Measurements from ENCODE around the gene CREB5.
"Not testable (repeated sequence)": the region's sequence is repeated elsewhere in the genome, so short reads cannot be mapped to it uniquely, and the experiment has no call there.

The CREB5 gene

GRCh38 chr7:28784171-28784902, 372.0 kb downstream of the CREB5 start:
- TF ChIP-seq, protein P1, sequence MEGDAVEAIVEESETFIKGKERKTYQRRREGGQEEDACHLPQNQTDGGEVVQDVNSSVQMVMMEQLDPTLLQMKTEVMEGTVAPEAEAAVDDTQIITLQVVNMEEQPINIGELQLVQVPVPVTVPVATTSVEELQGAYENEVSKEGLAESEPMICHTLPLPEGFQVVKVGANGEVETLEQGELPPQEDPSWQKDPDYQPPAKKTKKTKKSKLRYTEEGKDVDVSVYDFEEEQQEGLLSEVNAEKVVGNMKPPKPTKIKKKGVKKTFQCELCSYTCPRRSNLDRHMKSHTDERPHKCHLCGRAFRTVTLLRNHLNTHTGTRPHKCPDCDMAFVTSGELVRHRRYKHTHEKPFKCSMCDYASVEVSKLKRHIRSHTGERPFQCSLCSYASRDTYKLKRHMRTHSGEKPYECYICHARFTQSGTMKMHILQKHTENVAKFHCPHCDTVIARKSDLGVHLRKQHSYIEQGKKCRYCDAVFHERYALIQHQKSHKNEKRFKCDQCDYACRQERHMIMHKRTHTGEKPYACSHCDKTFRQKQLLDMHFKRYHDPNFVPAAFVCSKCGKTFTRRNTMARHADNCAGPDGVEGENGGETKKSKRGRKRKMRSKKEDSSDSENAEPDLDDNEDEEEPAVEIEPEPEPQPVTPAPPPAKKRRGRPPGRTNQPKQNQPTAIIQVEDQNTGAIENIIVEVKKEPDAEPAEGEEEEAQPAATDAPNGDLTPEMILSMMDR (IDR thresholded peaks at IDR 0.05; ENCODE audit: low read depth, low read length, missing control alignments) = no peak
- H3K4me3 ChIP-seq (ENCODE audit: low read depth, low read length) = no peak overlapping the region

DNA sequence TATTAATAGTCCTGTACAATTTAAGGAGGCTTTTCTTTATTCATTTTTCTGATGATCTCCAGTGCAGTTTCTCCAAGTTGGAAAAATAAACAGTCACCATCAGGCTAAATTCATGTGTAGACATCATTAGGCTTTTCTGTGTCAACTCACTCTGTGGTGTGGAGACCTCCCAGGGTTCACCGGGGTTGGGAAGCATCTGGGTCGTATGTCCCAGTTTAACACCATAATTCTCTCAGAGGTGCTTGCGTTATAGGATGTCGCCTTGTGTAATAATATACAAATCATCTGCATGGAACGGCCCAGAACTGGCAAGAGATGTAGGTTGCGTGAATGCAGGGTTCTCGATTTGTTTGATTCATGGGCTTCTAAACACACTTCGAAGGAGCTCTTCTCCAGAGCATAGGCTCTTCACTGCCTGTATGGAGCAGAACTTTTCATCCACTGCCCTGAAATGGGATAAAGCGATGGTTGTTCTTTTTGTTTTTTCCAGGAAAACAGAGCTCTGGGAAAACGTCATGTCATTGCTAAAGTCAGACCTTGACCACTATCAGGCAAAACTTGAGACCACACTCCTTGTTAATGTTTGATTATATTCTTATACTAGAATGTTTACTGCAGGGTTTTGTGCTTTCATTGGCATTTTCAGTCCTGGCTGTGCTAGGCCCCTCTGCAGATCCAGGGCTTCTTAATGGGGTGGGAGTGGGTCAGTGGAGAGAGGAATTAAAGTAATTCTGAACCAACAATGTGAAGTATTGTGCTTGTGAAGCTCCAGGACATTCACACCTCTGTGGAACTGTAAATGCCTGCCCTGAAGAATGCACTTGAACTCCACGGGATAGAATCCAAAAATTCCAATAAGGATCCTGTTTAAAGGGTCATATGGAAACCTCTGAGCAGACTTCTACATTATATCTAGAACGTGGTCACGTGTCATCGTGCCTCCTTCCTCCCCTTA, 373.0 kb downstream of the CREB5 start:
- DNase-seq (ENCODE audit: low read depth) = no peak
- no peak overlapping the region for H3K4me3 ChIP-seq (ENCODE audit: low read depth, low read length)
- TF ChIP-seq, protein P1 (IDR thresholded peaks at IDR 0.05; ENCODE audit: low read depth, low read length, missing control alignments) = no peak

More at GRCh38 chr7:28784171-28784902, 372.0 kb downstream of the CREB5 start:
- no peak for DNase-seq (ENCODE audit: low read depth)

GRCh38 chr7:28786156-28786555, 373.8 kb downstream of the CREB5 start:
- DNase-seq (ENCODE audit: low read depth); H3K4me3 ChIP-seq (ENCODE audit: low read depth, low read length): not testable (repeated sequence)

DNA sequence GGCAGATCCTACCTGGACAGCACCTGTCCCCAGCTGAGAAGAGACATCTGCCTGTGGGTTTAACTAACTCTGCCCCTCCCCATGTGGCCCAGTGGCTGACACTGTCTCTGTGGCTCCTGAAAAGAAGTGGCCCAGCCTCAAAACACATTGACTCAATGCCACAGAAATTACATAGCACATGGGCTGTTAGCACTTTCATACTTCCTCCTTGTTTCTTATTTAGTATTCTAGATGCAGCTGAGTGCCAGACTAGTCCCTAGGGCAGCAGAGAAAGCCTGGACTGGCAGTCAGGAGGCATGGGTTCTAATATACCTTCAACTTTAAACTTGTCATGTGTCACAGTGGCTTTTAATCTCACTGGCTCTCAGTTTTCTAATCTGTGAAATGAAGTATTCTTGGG, 374.8 kb downstream of the CREB5 start:
- no peak overlapping the region for H3K4me3 ChIP-seq (ENCODE audit: low read depth, low read length)
- TF ChIP-seq, protein P1 (IDR thresholded peaks at IDR 0.05; ENCODE audit: low read depth, low read length, missing control alignments) = no peak
- DNase-seq (ENCODE audit: low read depth) = no peak

DNA sequence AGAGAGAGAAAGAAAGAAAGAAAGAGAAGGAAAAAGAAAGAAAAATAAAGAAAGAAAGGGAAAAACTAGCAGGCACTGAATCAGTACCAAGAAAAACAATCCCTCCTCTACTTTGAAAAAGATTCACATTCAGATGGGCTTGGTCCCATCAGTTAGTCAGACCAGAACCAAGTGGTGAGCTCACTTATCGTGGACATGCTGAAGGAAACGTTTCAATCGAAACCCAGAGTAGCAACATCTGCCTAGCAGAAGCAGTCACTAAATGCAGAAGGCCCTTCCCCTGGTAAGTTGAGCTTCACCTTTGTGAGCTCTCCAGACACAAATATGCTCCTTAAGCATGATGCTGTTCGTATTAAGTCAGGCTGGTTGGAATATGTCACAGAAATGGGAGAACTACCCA, 378.1 kb downstream of the CREB5 start:
- TF ChIP-seq, protein P1 (IDR thresholded peaks at IDR 0.05; ENCODE audit: low read depth, low read length, missing control alignments) = no peak
- H3K4me3 ChIP-seq (ENCODE audit: low read depth, low read length) = no peak overlapping the region
- DNase-seq (ENCODE audit: low read depth) = no peak

DNA sequence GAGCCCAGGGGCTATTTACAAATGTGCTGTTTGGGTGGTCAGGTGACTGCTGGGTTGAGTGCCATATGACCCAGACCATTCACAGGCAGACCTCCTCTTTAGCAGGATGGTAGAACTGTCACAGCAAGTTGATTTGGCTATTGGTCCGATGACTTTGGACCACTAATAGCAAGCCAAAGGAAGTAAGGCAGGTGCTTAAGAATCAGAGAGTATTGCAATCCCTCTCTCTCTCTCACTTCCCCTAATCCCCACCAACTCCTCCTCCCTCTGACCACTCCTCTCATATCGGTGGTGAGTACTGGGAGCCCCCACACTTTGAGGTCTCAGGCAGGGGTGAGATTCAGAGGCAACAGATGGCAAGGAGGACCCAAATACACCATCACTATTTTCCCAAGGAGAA, 380.5 kb downstream of the CREB5 start:
- no peak for DNase-seq (ENCODE audit: low read depth)
- TF ChIP-seq, protein P1 (IDR thresholded peaks at IDR 0.05; ENCODE audit: low read depth, low read length, missing control alignments) = no peak
- no peak overlapping the region for H3K4me3 ChIP-seq (ENCODE audit: low read depth, low read length)

- DNase-seq (ENCODE audit: low read depth) = no peak
- TF ChIP-seq, protein P1 (IDR thresholded peaks at IDR 0.05; ENCODE audit: low read depth, low read length, missing control alignments) = no peak
- no peak overlapping the region for H3K4me3 ChIP-seq (ENCODE audit: low read depth, low read length)
Observed at GRCh38 chr7:28793381-28794085, 381.2 kb downstream of the CREB5 start.
